HEK293T (cell line): ENCODE measurements around the gene MADD.

Experiments used
- ARNT ChIP-seq: fragments of 450-650 bp; IDR thresholded peaks from 2 replicates; pipeline ENCODE4 v1.6.1; 2017; ENCODE audit warnings: mild to moderate bottlenecking
- CTBP1 ChIP-seq: fragments of 450-650 bp; IDR thresholded peaks from 2 replicates; pipeline ENCODE4 v1.6.1; 2016; ENCODE audit warnings: borderline replicate concordance
- ELF4 ChIP-seq: fragments of 450-650 bp; IDR thresholded peaks from 2 replicates; pipeline ENCODE4 v1.6.1; 2017; ENCODE audit warnings: antibody characterized with exemption
- FOXA1 ChIP-seq: fragments of 450-650 bp; IDR thresholded peaks from 2 replicates; pipeline ENCODE4 v1.6.1; 2016; ENCODE audit warnings: mild to moderate bottlenecking
- FOXK2 ChIP-seq: fragments of 450-650 bp; IDR thresholded peaks from 2 replicates; pipeline ENCODE4 v1.6.1; 2016; ENCODE audit warnings: mild to moderate bottlenecking
- FOXM1 ChIP-seq: fragments of 450-650 bp; IDR thresholded peaks from 2 replicates; pipeline ENCODE4 v1.6.1; 2017; ENCODE audit warnings: mild to moderate bottlenecking, borderline replicate concordance
- HDGF ChIP-seq: fragments of 450-650 bp; IDR thresholded peaks from 2 replicates; pipeline ENCODE4 v1.6.1; 2017; ENCODE audit warnings: antibody characterized with exemption, borderline replicate concordance
- L3MBTL2 ChIP-seq: fragments of 450-650 bp; conservative IDR thresholded peaks from 2 replicates; pipeline ENCODE4 v1.6.1; 2016; ENCODE audit warnings: mild to moderate bottlenecking
- SP1 ChIP-seq: fragments of 450-650 bp; IDR thresholded peaks from 2 replicates; pipeline ENCODE4 v1.6.1; 2017
- SUZ12 ChIP-seq: fragments of 450-650 bp; IDR thresholded peaks from 2 replicates; pipeline ENCODE4 v1.6.1; 2016; ENCODE audit warnings: mild to moderate bottlenecking
- TARDBP ChIP-seq: fragments of 450-650 bp; IDR thresholded peaks from 2 replicates; pipeline ENCODE4 v1.6.1; 2016
- ZNF384 ChIP-seq: fragments of 450-650 bp; IDR thresholded peaks from 2 replicates; pipeline ENCODE4 v1.6.1; 2016
- TF ChIP-seq, protein P1 (sequence below): fragments of 450-650 bp; IDR thresholded peaks from 2 replicates; pipeline ENCODE4 v1.6.1; 2016

- TF ChIP-seq ARNT (no peak), FOXM1 (no peak), ZNF384 (no peak), TARDBP (no peak), SUZ12 (no peak), HDGF (no peak), SP1 (no peak), FOXA1 (no peak), L3MBTL2 (no peak), ELF4 (no peak), CTBP1 (no peak), FOXK2 (no peak)
- TF ChIP-seq, protein P1, sequence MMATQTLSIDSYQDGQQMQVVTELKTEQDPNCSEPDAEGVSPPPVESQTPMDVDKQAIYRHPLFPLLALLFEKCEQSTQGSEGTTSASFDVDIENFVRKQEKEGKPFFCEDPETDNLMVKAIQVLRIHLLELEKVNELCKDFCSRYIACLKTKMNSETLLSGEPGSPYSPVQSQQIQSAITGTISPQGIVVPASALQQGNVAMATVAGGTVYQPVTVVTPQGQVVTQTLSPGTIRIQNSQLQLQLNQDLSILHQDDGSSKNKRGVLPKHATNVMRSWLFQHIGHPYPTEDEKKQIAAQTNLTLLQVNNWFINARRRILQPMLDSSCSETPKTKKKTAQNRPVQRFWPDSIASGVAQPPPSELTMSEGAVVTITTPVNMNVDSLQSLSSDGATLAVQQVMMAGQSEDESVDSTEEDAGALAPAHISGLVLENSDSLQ: no peak
Measured at GRCh38 chr11:47295385-47295784, 25.5 kb downstream of the MADD start.
